Heart right ventricle (tissue), 16 donors: Measurements from ENCODE around the gene TPSB2. TPM values are rescaled to one million over a fixed set of nuclear protein-coding genes. Genes with fewer than 3 reads are reported as not detected.
"Not testable (repeated sequence)": the region's sequence is repeated elsewhere in the genome, so short reads cannot be mapped to it uniquely, and the experiment has no call there.

Experiments used
- ATAC-seq, 8 donors: fragments of 200-7000 bp; cut with Tn5 transposase; one replicate each; pipeline ENCODE4 v1.9.1; 2020; ENCODE audit warnings: mild to moderate bottlenecking in 8 of 8, moderate library complexity in 8 of 8, moderate number of reproducible peaks in 1 of 8
- DNase-seq, 2 donors: peaks; one replicate each; pipeline ENCODE4 v3.0.0-alpha.2; 2020
- H3K27ac ChIP-seq, 10 donors: fragments of 200-600 bp; sonication (generic) in 2 of 10; one replicate each; pipeline versions ENCODE4 v1.5.0 to v1.8.0; 2020 to 2022; ENCODE audit warnings: mild to moderate bottlenecking in 3 of 10
- H3K27me3 ChIP-seq, 7 donors: fragments of 200-600 bp; one replicate each; pipeline ENCODE4 v1.8.0; 2021 to 2022; ENCODE audit warnings: mild to moderate bottlenecking in 2 of 7
- H3K36me3 ChIP-seq, 9 donors: fragments of 200-600 bp; sonication (generic) in 1 of 9; one replicate each; pipeline versions ENCODE4 v1.5.0 to v1.8.0; 2020 to 2022; ENCODE audit warnings: mild to moderate bottlenecking in 2 of 9
- H3K4me1 ChIP-seq, 9 donors: fragments of 200-600 bp; sonication (generic) in 1 of 9; one replicate each; pipeline versions ENCODE4 v1.5.0 to v1.8.0; 2020 to 2022; ENCODE audit warnings: mild to moderate bottlenecking in 4 of 9
- H3K4me3 ChIP-seq, 10 donors: fragments of 200-600 bp; sonication (generic) in 2 of 10; one replicate each; pipeline versions ENCODE4 v1.5.0 to v1.8.0; 2020 to 2022; ENCODE audit warnings: mild to moderate bottlenecking in 7 of 10, moderate library complexity in 2 of 10
- H3K9me3 ChIP-seq, 11 donors: fragments of 200-600 bp in 10 of 11; sonication (generic) in 2 of 11; one replicate each; pipeline versions ENCODE4 v1.5.0 to v1.8.0; 2013 to 2022; ENCODE audit warnings: mild to moderate bottlenecking in 2 of 11, control low read depth in 1 of 11, moderate library complexity in 1 of 11
- WGBS, 2 donors: extraction: QIAGEN DNeasy Blood & Tissue Kit; methylation state at CpG; one replicate each; pipeline ENCODE4 v1.1.7; 2013; ENCODE audit warnings: inconsistent platforms in 1 of 2; 5-methylcytosine and 5-hydroxymethylcytosine counted together
- intact Hi-C, 10 donors: fragments of 100-400 bp; cut with DNase I; formaldehyde crosslinking; loops; one replicate each; pipeline versions ENCODE4 v1.11.1 to v1.14.2; 2022
- polyA plus RNA-seq, 2 donors: library from polyadenylated mRNA; stranded (reverse); fragments of 200-250 nt; gene quantifications; one replicate each; pipeline ENCODE4 v1.2.3, GENCODE V29; 2013
- total RNA-seq, 10 donors: library from RNA; stranded (reverse); fragmentation: NEBNext Ultra II Directional in 3 of 10; extraction: Animal tissue kit (Norgen Biotek cat#: 25700) in 3 of 10; gene quantifications; one replicate each; pipeline versions ENCODE4 v1.2.1 to v1.2.4, GENCODE V29; 2021 to 2023
- TF ChIP-seq, protein P1 (sequence below), 9 donors: fragments of 200-600 bp; sonication (generic) in 2 of 9; IDR thresholded peaks; one replicate each; pipeline versions ENCODE4 v1.5.0 to v1.8.0; 2021 to 2022; ENCODE audit warnings: antibody characterized with exemption in 9 of 9, mild to moderate bottlenecking in 5 of 9, moderate library complexity in 1 of 9
- donor health status: Arrhythmogenic right ventricular cardiomyopathy.
- donor health status: ischemic (EF 13 %, LVEDD 7.1; RV severe dilation, severe dysfunction).
- donor health status: healthy with polysubstance abuse.
- donor health status: DM: no; HTN: yes; CAD: no.
- donor health status: DM: no; HTN: no; CAD: no.
- donor health status: ischemic (EF 25% LVEDD 6.9; RV normal size, moderate dysfunction).
- donor health status: ischemic (EF 25% LVEDD 5.7; RV mildly dilated, moderate dysfunction).
- donor health status: healthy.
- donor health status: DM: yes; HTN: yes; CAD: no.
- donor health status: Ischemic cardiomyopathy.
- donor health status: ischemic (EF 35%, LVEDD 5.7; RV mildly dilated, moderate dysfunction).
- donor health status: nonischemic (EF 11% LVEDD 7.7; RV severe dilation, severe dysfunction).
- donor health status: DM: yes; HTN: yes; CAD: no.
- donor health status: PGD.
- donor health status: ischemic (EF 29% LVEDD 5.4; RV normal size, mild dysfunction).
- donor health status: nonischemic (EF 23%, LVEDD 6.1; RV moderate dilation, normal function).

TPSB2 gene
- total and polyA plus RNA-seq, 12 donors = 0.33 to 6.4 (median 1.9) TPM

DNA sequence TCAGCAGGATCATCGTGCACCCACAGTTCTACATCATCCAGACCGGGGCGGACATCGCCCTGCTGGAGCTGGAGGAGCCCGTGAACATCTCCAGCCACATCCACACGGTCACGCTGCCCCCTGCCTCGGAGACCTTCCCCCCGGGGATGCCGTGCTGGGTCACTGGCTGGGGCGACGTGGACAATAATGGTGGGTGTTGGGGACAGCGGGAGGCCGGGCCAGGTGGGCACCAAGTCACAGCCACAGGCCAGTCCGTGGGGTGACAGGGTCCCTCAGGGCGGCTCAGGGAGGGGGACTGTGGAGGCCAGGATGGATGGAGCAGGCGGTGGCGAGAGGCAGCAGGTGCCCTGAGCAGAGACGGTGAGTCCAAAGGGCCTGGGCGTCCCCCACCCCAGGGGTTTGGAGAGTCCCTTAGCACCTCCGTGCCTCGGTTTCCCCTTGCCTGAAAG lies 26.9 kb upstream of the TPSB2 start:
- Histone ChIP-seq H3K27me3 (peaks cover 16 to 55% (median 44%) of the 10 kb centered on the region in 7 donors), H3K9me3 (no peaks in the 10 kb centered on the region), H3K4me1 (no peaks in the 10 kb centered on the region), H3K27ac (no peak overlapping the region), H3K36me3 (no peaks in the 10 kb centered on the region), H3K4me3 (no peak overlapping the region)
- intact Hi-C loops = no loop called here
- 78 to 85% methylated on average over 22 of the region's 22 CpGs for WGBS, 2 donors
- ATAC-seq (no peak), DNase-seq (no peak)
- TF ChIP-seq, protein P1, sequence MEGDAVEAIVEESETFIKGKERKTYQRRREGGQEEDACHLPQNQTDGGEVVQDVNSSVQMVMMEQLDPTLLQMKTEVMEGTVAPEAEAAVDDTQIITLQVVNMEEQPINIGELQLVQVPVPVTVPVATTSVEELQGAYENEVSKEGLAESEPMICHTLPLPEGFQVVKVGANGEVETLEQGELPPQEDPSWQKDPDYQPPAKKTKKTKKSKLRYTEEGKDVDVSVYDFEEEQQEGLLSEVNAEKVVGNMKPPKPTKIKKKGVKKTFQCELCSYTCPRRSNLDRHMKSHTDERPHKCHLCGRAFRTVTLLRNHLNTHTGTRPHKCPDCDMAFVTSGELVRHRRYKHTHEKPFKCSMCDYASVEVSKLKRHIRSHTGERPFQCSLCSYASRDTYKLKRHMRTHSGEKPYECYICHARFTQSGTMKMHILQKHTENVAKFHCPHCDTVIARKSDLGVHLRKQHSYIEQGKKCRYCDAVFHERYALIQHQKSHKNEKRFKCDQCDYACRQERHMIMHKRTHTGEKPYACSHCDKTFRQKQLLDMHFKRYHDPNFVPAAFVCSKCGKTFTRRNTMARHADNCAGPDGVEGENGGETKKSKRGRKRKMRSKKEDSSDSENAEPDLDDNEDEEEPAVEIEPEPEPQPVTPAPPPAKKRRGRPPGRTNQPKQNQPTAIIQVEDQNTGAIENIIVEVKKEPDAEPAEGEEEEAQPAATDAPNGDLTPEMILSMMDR (IDR thresholded peaks at IDR 0.05) = no peak

DNA sequence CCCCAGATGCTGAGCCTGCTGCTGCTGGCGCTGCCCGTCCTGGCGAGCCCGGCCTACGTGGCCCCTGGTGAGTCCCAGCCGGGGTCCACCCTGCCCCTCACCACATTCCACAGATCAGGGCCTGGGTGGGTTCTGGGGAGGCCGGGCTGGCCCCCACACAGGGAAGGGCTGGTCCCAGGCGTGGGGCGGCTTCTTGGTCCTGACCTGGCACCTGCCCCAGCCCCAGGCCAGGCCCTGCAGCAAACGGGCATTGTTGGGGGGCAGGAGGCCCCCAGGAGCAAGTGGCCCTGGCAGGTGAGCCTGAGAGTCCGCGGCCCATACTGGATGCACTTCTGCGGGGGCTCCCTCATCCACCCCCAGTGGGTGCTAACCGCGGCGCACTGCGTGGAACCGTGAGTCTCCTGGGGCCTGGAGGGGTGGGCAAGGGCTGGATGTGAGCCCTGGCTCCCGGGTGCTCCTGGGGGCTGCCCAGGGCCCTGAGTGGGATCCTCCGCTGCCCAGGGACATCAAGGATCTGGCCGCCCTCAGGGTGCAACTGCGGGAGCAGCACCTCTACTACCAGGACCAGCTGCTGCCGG lies 26.4 kb upstream of the TPSB2 start:
- WGBS, 2 donors = 80 to 86% methylated on average over 22 to 23 of the region's 23 CpGs
- H3K36me3 ChIP-seq, H3K4me1 ChIP-seq, intact Hi-C loops, H3K27ac ChIP-seq, DNase-seq, H3K9me3 ChIP-seq, H3K4me3 ChIP-seq: not testable (repeated sequence)
- ATAC-seq = peak in 1 of 8 donors; percentile 10
- peaks cover 15 to 50% (median 39%) of the 10 kb centered on the region in 7 donors for H3K27me3 ChIP-seq

DNA sequence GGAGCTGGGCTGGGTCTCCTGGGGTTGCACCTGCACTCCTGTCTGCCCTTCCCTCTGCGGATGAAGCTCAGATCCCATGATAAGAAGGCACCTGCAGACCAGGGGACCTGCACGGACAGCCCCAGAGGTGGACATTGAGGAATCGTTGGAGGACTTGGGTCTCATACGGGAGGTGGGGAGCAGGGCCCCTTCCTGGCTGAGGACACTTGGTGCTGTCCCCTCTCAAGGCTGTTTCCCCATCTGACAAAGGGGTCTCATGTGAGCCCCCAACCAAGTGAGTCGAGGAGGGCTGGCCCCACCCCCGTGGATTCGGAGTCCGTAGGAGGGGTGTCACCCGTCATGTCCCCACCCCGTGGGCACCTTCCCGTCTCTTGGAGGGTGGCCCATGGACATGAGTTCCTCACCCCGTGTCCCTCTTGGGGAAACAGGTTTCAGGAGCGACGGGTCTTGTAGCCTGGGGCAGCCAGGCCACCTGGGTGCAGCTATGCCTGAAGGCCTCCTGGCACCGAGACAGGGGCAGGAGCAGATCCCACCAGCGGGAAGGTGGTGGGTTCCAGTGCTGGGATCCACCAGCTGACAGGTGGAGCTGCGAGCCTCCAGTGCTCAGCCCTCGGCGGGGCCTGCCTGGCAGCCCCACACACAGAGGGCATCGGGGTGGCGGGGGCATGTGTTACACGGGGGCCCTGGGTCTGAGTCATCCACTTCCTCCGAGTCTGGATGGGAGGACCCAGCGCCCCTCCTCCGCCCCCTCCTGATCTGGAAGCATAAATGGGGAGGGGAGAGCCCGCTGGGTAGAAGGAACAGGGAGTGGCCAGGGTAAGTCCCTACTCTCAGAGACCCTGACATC lies 25.5 kb upstream of the TPSB2 start, which contains the start of gene TPSD1:
Gene TPSD1 (plus strand): TSS at position 794 of the 847 bp plus-strand sequence. CDS start 212 bp downstream, outside the sequence.
- H3K27ac ChIP-seq, H3K4me1 ChIP-seq, H3K9me3 ChIP-seq, ATAC-seq, intact Hi-C loops, H3K4me3 ChIP-seq, DNase-seq, H3K36me3 ChIP-seq: not testable (repeated sequence)
- H3K27me3 ChIP-seq = peaks cover 12 to 43% (median 32%) of the 10 kb centered on the region in 7 donors
- 70 to 76% methylated on average over 23 to 26 of the region's 26 CpGs for WGBS, 2 donors

DNA sequence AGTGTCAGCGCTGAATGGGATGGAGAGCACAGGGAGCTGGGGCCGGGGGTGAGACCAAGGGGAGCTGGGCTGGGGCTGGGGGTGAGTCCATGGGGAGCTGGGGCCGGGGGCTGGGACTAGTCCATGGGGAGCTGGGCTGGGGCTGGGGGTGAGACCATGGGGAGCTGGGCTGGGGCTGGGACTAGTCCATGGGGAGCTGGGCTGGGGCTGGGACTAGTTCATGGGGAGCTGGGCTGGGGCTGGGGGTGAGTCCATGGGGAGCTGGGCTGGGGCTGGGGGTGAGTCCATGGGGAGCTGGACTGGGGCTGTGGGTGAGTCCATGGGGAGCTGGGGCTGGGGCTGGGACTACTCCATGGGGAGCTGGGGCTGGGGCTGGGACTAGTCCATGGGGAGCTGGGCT lies 24.8 kb upstream of the TPSB2 start:
- DNase-seq, H3K4me1 ChIP-seq, intact Hi-C loops, H3K4me3 ChIP-seq, H3K27ac ChIP-seq, ATAC-seq, H3K36me3 ChIP-seq, H3K9me3 ChIP-seq: not testable (repeated sequence)
- H3K27me3 ChIP-seq = peaks cover 6 to 36% (median 25%) of the 10 kb centered on the region in 7 donors
- WGBS, 2 donors = 92 to 95% methylated on average over 2 to 3 of the region's 3 CpGs

DNA sequence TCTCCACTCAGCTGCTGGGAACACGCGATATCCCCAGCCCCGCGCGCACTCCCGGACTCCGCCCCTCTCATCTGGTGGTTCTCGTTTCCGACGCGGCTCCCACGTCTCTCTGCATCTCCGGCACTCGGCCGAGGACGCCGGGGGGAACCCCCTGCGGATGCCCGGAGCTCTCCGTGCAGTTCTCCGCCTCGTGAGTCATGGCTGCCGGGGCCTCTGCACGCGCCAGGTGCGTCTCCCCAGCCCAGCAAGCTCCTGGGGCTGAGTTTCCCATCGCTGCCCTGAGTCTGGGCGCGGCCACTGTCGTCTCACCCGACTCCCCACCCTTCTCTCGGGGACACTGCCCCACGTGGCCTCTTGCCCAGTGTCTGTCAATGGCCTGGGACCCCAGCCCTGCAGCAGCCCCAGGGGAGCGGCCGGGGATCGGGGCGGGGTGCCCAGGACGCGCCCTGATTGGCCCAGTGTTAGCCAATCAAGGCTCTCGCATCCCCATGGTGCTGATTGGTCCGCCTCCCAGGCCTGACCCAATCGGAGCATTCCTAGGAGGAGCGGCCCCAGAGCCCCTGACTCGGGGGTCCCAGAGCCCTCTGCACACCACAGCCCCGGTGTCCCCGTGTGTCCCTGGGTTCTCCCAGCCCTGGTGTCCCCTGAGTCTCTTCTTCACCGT lies 23.8 kb upstream of the TPSB2 start:
- DNase-seq = not testable (repeated sequence)
- WGBS, 2 donors = no CpG with 5 or more reads among the region's 47 CpGs
- peak in 6 of 8 donors; percentile 29 to 54 (median 52) for ATAC-seq

DNA sequence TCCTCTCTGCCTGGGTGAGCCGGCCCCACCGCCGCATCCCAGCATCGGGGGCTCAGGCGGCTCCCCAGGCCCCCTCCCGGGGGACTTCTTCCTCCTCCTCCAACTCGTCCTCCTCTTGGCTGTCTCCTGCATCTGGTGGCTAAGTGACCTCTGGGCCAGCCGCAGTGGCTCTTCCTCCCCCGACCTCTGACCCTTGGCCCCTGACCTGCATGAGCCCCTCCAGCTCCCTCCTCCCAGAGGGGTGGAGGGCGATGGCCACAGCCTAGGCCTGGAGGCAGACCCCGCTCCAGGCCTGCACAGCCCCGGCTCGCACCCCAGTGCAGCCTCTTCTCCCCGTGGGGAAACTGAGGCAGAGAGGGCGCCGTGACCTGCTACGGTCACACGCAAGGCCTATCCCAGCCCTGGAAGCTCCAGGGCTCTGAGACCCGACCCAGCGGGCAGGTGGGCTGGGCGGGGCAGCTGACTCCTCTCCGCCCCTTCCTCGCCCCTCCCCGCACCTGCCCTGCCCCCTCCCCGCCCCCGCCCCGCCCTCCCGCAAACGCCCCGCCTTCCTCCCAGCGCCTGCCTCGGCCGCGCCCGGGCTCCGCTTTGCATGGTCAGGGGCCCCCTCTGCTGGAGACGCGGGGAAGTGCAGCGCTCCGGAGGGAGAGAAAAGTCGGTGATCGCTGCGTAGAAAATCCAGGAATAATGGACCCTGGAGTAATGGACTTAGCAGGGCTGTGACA lies 19.2 kb upstream of the TPSB2 start:
- peaks cover 0 to 18% (median 7%) of the 10 kb centered on the region in 7 donors for H3K27me3 ChIP-seq
- H3K4me1 ChIP-seq, H3K4me3 ChIP-seq, DNase-seq, H3K9me3 ChIP-seq, H3K36me3 ChIP-seq, intact Hi-C loops, H3K27ac ChIP-seq: not testable (repeated sequence)
- 81% methylated on average over 5 of the region's 43 CpGs; no CpG with 5 or more reads in 1 of the 2 donors for WGBS, 2 donors
- ATAC-seq = peak; percentile 56 to 83 (median 66)

More for the DNA sequence above, 23.8 kb upstream of the TPSB2 start:
- H3K4me1 ChIP-seq, H3K36me3 ChIP-seq, intact Hi-C loops, H3K4me3 ChIP-seq, H3K9me3 ChIP-seq, H3K27ac ChIP-seq: not testable (repeated sequence)
- H3K27me3 ChIP-seq = peaks cover 0 to 26% (median 15%) of the 10 kb centered on the region in 7 donors

DNA sequence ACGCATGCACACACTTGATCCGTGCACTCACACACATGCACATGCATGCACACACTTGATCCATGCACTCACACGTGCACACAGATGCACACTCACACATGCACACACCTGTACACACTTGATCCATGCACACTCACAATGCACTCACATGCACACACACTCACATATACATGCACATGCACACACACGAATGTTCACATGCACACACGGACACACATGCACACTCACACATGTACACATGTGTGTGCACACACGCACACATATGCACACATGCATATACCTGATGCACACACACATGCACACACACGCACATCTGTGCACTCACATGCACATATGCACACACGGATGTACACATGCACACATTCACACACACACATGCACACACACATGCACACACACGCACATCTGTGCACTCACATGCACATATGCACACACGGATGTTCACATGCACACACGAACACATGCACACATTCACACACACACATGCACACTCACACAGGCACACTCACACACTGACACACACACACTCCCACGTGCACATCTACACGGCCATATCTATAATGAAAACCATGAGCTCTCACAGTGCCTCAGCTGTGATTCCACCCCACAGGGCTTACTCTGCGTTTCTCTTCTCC lies 18.0 kb upstream of the TPSB2 start:
- H3K4me3 ChIP-seq, H3K9me3 ChIP-seq, H3K27ac ChIP-seq, H3K4me1 ChIP-seq, intact Hi-C loops, ATAC-seq, DNase-seq, H3K36me3 ChIP-seq: not testable (repeated sequence)
- WGBS, 2 donors = 80 to 91% methylated on average over 11 to 14 of the region's 14 CpGs
- peaks cover 0 to 21% (median 7%) of the 10 kb centered on the region in 7 donors for H3K27me3 ChIP-seq
